Liver (tissue), 9 donors: ENCODE data around the gene RNPEPL1. TPM values are rescaled to one million over a fixed set of nuclear protein-coding genes. Genes with fewer than 3 reads are reported as not detected.
"Not testable (repeated sequence)": the region's sequence is repeated elsewhere in the genome, so short reads cannot be mapped to it uniquely, and the experiment has no call there.

Experiments
- DNase-seq: peaks from one replicate; pipeline ENCODE4 v3.0.0-alpha.2; 2017; ENCODE audit warnings: low spot score
- H3K27ac ChIP-seq, 2 donors: one replicate each; pipeline ENCODE4 v1.7.0; 2013; ENCODE audit warnings: inconsistent platforms in 2 of 2, low read length in 2 of 2, control low read depth in 1 of 2, low read depth in 1 of 2, mild to moderate bottlenecking in 1 of 2
- H3K27me3 ChIP-seq, 4 donors: one replicate each; pipeline versions ENCODE4 v1.6.1 to v1.7.0; 2013; ENCODE audit warnings: low read length in 3 of 4, inconsistent platforms in 1 of 4, mild to moderate bottlenecking in 1 of 4, moderate library complexity in 1 of 4; ENCODE audit not compliant: control insufficient read depth in 4 of 4, insufficient read depth in 4 of 4
- H3K36me3 ChIP-seq, 4 donors: one replicate each; pipeline versions ENCODE4 v1.6.1 to v1.7.0; 2013; ENCODE audit warnings: low read length in 3 of 4, mild to moderate bottlenecking in 3 of 4, low read depth in 1 of 4, moderate library complexity in 1 of 4; ENCODE audit not compliant: control insufficient read depth in 4 of 4, insufficient read depth in 3 of 4
- H3K4me1 ChIP-seq, 4 donors: one replicate each; pipeline versions ENCODE4 v1.6.1 to v1.7.0; 2013; ENCODE audit warnings: low read length in 3 of 4, mild to moderate bottlenecking in 3 of 4, moderate library complexity in 1 of 4; ENCODE audit not compliant: control insufficient read depth in 4 of 4, insufficient read depth in 4 of 4
- H3K4me3 ChIP-seq, 3 donors: one replicate each; pipeline versions ENCODE4 v1.6.1 to v1.7.0; 2013; ENCODE audit warnings: low read length in 3 of 3, control low read depth in 1 of 3, low read depth in 1 of 3, mild to moderate bottlenecking in 1 of 3
- H3K9ac ChIP-seq, 2 donors: one replicate each; pipeline ENCODE4 v1.7.0; 2013; ENCODE audit warnings: low read length in 2 of 2, mild to moderate bottlenecking in 2 of 2, moderate library complexity in 2 of 2, control low read depth in 1 of 2, low read depth in 1 of 2
- H3K9me3 ChIP-seq, 4 donors: one replicate each; pipeline versions ENCODE4 v1.6.1 to v1.7.0; 2013; ENCODE audit warnings: low read length in 3 of 4; ENCODE audit not compliant: control insufficient read depth in 4 of 4
- ATF3 ChIP-seq: IDR thresholded peaks from 2 replicates; pipeline ENCODE4 v1.6.1; 2016; ENCODE audit warnings: antibody characterized with exemption
- CTCF ChIP-seq: fragments of 150-350 bp; IDR thresholded peaks from 2 replicates; pipeline ENCODE4 v1.5.1; 2017; ENCODE audit warnings: improper control_type of control experiment, low read depth, low read length; ENCODE audit not compliant: missing input control
- EGR1 ChIP-seq, 2 donors: IDR thresholded peaks; 2 replicates each; pipeline ENCODE4 v1.6.1; 2016 to 2018; ENCODE audit warnings: antibody characterized with exemption in 2 of 2, low read depth in 2 of 2
- FOXA1 ChIP-seq: IDR thresholded peaks from 2 replicates; pipeline ENCODE4 v1.6.1; 2016; ENCODE audit warnings: antibody characterized with exemption
- FOXA2 ChIP-seq: IDR thresholded peaks from 2 replicates; pipeline ENCODE4 v1.6.1; 2016; ENCODE audit warnings: antibody characterized with exemption
- GABPA ChIP-seq, 2 donors: IDR thresholded peaks in 1 of 2; conservative IDR thresholded peaks in 1 of 2; 2 replicates each; pipeline ENCODE4 v1.6.1; 2016; ENCODE audit warnings: antibody characterized with exemption in 2 of 2, mild to moderate bottlenecking in 1 of 2, moderate library complexity in 1 of 2
- HNF4A ChIP-seq, 2 donors: conservative IDR thresholded peaks; 2 replicates each; pipeline ENCODE4 v1.6.1; 2016; ENCODE audit warnings: antibody characterized with exemption in 2 of 2, mild to moderate bottlenecking in 2 of 2
- JUND ChIP-seq, 2 donors: IDR thresholded peaks; 2 replicates each; pipeline ENCODE4 v1.6.1; 2016; ENCODE audit warnings: antibody characterized with exemption in 2 of 2
- NR2F2 ChIP-seq: IDR thresholded peaks from 2 replicates; pipeline ENCODE4 v1.6.1; 2016; ENCODE audit warnings: antibody characterized with exemption
- REST ChIP-seq: IDR thresholded peaks from 2 replicates; pipeline ENCODE4 v1.6.1; 2016; ENCODE audit warnings: antibody characterized with exemption, mild to moderate bottlenecking
- RXRA ChIP-seq, 2 donors: IDR thresholded peaks; 2 replicates each; pipeline ENCODE4 v1.6.1; 2017 to 2018; ENCODE audit warnings: antibody characterized with exemption in 2 of 2, mild to moderate bottlenecking in 1 of 2
- SP1 ChIP-seq: IDR thresholded peaks from 2 replicates; pipeline ENCODE4 v1.6.1; 2018; ENCODE audit warnings: antibody characterized with exemption, mild to moderate bottlenecking
- TAF1 ChIP-seq: conservative IDR thresholded peaks from 2 replicates; pipeline ENCODE4 v1.6.1; 2016; ENCODE audit warnings: antibody characterized with exemption, mild to moderate bottlenecking
- YY1 ChIP-seq: IDR thresholded peaks from 2 replicates; pipeline ENCODE4 v1.6.1; 2016; ENCODE audit warnings: antibody characterized with exemption, mild to moderate bottlenecking
- WGBS: extraction: QIAGEN DNeasy Blood & Tissue Kit; methylation state at CpG from one replicate; pipeline ENCODE4 v1.1.7; 2013; 5-methylcytosine and 5-hydroxymethylcytosine counted together
- polyA plus RNA-seq, 2 donors: library from polyadenylated mRNA; stranded (reverse) in 1 of 2; unstranded in 1 of 2; fragments of 200-250 nt in 1 of 2; fragments of >200 nt in 1 of 2; fragmentation: Nextera tagmentation in 1 of 2; extraction: Ambion mirVana in 1 of 2; gene quantifications; one replicate each; pipeline versions ENCODE4 v1.2.1 to v1.2.3, GENCODE V29; 2013 to 2015
- total RNA-seq, 2 donors: library from RNA; depleted of rRNA; stranded (reverse); fragments of >200 nt; gene quantifications; one replicate each; pipeline ENCODE4 v1.2.3, GENCODE V29; 2014
- TF ChIP-seq, protein P1 (sequence below): IDR thresholded peaks from 2 replicates; pipeline ENCODE4 v1.6.1; 2016; ENCODE audit warnings: antibody characterized with exemption
- donor health status: healthy.
- donor health status: healthy.
- donor health status: healthy.
- donor health status: healthy.
- donor health status: healthy.

The RNPEPL1 gene
- total and polyA plus RNA-seq, 4 donors, result 24.8 to 43.9 (median 29.4) TPM

DNA sequence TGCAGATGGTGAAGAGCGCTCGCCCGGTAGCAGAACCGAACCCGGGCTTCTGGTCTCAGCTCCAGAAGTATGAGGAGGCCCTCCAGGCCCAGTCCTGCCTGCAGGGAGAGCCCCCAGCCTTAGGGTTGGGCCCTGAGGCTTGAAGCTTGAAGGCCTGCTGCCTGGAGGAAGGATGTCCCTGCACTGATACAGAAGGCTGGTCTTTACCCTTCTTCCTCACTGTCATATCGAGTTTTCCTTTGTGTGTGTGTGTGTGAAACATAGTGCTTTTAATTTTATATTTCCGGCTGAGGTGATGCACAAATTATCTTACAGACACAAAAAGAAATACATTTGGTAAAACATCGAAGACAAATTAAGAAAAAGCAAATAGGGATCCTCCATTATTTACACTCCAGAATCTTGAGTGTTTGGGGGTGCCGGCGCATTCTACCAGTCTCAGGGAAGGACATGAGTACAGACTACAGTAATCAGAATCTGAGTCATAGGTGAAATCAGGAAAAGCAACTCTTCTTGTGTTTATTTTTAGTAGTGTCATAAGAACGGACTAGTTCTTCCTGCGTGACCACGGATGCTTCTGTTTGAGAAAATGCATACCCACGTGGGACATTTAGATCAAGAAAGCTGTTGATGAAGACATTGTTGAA, 6.8 kb upstream of the RNPEPL1 start:
- Histone ChIP-seq H3K9ac (peak overlapping the region in 1 of 2 donors; percentile 36), H3K36me3 (no peaks in the 10 kb centered on the region), H3K4me3 (peak overlapping the region; percentile 20 to 61 (median 52)), H3K27ac (peak overlapping the region; percentile 99), H3K4me1 (peaks cover 19 to 48% (median 29%) of the 10 kb centered on the region in 4 donors), H3K27me3 (no peaks in the 10 kb centered on the region), H3K9me3 (no peaks in the 10 kb centered on the region)
- TF ChIP-seq YY1 (no peak), TAF1 (peak; percentile 66), HNF4A (conservative IDR thresholded peaks at IDR 0.05) (no peak), ATF3 (no peak), SP1 (no peak), JUND (IDR thresholded peaks at IDR 0.05) (no peak), CTCF (no peak), GABPA (IDR thresholded peaks at IDR 0.05 in 1 of 2, conservative IDR thresholded peaks at IDR 0.05 in 1 of 2) (no peak), FOXA2 (no peak), FOXA1 (no peak), EGR1 (IDR thresholded peaks at IDR 0.05; ENCODE audit: low read depth in 2 of 2) (no peak), REST (peak; percentile 58), NR2F2 (no peak), RXRA (IDR thresholded peaks at IDR 0.05) (no peak)
- TF ChIP-seq, protein P1, sequence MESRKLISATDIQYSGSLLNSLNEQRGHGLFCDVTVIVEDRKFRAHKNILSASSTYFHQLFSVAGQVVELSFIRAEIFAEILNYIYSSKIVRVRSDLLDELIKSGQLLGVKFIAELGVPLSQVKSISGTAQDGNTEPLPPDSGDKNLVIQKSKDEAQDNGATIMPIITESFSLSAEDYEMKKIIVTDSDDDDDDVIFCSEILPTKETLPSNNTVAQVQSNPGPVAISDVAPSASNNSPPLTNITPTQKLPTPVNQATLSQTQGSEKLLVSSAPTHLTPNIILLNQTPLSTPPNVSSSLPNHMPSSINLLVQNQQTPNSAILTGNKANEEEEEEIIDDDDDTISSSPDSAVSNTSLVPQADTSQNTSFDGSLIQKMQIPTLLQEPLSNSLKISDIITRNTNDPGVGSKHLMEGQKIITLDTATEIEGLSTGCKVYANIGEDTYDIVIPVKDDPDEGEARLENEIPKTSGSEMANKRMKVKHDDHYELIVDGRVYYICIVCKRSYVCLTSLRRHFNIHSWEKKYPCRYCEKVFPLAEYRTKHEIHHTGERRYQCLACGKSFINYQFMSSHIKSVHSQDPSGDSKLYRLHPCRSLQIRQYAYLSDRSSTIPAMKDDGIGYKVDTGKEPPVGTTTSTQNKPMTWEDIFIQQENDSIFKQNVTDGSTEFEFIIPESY, result no peak
- 28% methylated on average over 14 of the region's 14 CpGs for WGBS
- no peak for DNase-seq

DNA sequence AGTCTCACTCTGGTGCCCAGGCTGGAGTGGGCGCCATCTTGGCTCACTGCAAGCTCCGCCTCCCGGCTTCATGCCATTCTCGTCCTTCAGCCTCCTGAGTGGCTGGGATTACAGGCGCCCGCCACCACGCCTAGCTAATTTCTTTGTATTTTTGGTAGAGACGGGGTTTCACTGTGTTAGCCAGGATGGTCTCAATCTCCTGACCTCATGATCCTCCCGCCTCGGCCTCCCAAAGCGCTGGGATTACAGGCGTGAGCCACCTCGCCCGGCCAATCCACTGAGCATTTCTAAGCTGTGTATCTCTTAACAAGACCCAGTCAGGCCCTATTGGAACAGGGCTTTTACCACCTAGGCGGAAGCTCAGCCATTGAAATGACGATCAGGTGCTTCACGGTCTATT, 5.1 kb upstream of the RNPEPL1 start:
- H3K27ac ChIP-seq, H3K27me3 ChIP-seq, H3K9me3 ChIP-seq, H3K9ac ChIP-seq, H3K36me3 ChIP-seq, H3K4me3 ChIP-seq, DNase-seq: not testable (repeated sequence)
- WGBS, result 98% methylated on average over 17 of the region's 17 CpGs
- H3K4me1 ChIP-seq, result peaks cover 16 to 53% (median 41%) of the 10 kb centered on the region in 4 donors
